ENCODE measurements around the gene MFN2.

MFN2 gene

DNA sequence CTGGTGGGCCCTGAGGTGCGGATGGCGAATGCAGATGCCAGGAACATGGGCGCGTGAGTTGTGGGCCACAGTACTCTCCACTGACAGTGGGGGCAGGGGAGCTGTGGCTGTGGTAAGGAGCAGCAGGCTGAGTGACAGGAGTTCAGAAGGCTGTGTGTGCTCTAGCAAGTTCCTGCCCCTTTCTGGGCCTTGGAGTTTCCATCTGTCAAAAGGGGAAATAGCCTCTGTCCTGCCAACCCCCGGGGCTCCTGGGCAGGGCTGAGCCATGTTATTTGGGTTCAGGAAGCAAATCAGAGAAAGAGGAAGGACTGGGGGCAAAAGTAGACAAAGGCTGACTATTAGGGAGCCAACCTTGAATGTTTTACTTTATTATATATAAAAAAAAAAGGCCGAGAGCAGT is 19.5 kb upstream of the MFN2 start:
- ATAC-seq: no peak
- no peak for DNase-seq

GRCh38 chr1:11961230-11961629 is 19.0 kb upstream of the MFN2 start:
- no peak for ATAC-seq
- DNase-seq: no peak

DNA sequence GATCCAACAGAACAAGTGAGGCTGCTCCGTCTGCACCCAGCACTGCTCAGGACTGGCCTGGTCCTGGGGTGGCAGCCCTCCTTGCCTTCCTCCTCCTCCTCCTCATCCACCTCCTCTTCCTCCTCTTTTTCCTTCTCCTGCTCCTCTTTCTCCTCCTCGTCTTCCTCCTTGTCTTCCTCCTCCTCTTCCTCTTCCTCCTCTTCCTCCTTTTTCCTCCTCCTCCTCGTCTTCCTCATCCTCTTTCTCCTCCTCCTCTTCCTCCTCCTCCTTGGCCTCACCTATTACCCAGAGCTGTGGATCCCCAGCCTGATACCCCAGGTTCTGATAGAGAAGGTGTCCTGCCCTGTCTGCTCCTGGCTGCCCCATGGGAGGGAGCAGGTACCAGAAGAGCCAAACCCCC is 16.6 kb upstream of the MFN2 start:
- no peak for ATAC-seq
- DNase-seq: no peak

GRCh38 chr1:11964656-11965055 is 15.6 kb upstream of the MFN2 start:
- ATAC-seq: no peak
- no peak for DNase-seq

DNA sequence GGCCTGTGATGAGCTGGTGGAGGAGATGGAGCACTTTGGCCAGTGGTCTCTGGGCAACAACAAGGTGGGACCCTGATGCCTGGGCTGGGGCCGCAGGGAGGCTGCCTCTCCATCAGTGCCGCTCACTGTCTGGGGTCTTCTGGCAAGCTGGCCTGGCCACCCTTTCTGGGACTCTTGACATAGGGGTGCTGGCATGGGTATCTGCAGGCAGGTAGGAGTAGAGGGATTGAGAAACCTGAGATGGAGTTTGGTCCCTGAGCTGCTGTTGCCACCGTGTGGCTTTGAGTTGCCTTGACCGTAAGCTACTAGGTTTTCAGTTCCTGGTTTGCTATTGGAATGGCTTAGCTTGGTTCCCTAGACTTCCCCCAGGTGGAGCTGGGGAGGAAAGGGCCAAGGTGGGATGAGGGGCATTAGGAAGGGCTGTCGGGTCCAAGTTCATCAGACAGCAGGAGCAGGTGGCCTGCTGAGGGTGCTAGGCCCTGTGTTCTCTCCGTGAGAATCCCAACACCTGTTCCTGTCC is 13.2 kb upstream of the MFN2 start:
- no peak for DNase-seq
- no peak for ATAC-seq

DNA sequence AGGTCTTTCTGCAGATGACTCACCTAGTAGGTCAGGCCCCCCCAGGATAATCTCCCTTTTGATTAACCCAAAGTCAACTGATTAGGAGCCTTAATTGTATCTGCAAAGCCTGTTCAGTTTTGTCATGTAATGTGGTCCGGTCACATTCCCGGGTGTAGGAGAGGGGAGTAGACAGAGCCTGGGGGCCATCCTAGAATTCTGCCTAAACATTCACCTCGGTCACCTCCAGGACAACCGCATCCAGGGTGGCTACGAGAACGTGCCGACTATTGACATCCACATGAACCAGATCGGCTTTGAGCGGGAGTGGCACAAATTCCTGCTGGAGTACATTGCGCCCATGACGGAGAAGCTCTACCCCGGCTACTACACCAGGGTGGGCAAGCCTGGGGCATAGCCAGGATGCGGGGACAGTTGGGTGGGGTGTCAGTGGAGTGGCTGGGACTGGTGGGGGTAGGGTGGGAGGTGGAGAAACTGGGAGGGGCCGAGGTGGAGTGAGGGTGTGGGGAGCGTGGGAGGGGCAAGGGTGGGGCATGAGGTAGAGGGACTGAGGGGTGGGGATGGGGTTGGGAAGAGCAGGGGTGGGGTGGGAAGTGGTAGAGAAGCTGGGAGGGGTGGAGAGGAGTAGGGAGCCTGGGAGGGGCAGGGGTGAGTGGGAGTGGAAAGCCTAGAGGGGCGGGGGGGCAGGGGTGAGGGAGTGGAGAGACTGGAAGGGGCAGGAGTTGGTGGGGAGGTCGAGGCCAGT is 9.6 kb upstream of the MFN2 start:
- no peak for ATAC-seq
- DNase-seq: no peak

GRCh38 chr1:11977625-11978024 is 2.6 kb upstream of the MFN2 start:
- DNase-seq (no peak), ATAC-seq (no peak)

DNA sequence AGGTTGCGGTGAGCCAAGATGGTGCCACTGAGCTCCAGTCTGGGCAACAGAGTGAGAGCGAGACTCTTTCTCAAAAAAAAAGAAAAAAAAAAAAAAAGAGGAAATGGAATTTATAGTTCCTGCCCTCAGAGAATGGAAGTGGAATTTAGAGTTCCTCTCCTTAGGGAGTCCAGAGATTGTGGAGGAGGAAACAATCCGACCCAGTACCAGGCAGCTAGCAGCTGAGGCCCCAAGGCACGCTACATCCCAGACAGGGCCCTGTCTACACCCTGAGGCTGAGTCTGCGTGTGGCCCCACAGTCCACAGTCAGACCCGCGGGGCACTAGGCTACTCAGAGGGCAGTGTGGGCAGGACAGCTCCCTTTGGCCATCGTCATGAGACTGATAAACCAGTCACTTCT is 1.9 kb upstream of the MFN2 start:
- DNase-seq: no peak
- no peak for ATAC-seq

- ATAC-seq (no peak), DNase-seq (no peak)
Observed at GRCh38 chr1:11979028-11979850, 1.0 kb upstream of the MFN2 start.

DNA sequence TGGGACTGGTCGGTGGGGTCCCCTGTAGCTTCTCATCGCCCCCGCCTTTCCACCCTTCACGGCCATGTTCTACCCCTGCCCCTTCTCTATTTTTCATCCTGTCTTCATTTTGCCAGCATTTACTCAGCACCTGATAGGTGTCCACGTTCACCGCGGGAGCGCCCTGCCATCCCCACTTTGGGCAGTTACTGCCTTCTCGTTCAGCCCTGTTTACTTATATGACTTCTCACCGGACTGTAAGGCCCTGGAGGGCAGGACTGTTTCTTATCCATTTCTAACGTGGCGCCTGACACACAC is 380 bp downstream of the MFN2 start:
- DNase-seq (no peak), ATAC-seq (no peak)

DNA sequence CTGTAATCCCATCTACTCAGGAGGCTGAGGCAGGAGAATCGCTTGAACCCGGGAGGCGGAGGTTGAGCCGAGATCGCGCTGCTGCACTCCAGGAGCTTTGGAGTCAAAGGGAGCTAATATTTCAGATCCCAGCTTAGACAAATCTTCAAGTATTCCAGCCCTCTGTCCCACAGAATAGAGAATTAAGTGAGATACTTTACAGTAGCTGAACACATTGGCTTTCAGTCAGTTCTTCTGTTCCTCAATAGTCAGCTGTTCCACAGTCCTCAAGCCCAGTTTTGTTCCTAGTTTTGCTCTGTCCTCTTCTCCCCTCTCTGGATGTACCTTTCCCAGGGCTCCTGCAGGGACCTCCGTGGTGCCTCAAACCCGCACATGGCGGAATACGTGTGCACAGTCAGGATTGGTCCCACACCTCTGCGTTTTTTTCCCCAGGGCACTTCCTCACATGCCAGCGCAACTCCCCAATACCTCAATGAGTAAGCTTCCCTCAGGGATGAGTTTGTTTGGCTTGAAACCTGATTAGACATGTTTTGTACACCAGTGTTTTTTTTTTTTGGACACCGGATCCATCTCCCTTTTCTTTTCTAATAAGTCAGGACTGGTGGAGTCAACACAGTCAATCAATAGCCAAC is 1.2 kb downstream of the MFN2 start:
- no peak for DNase-seq
- no peak for ATAC-seq

DNA sequence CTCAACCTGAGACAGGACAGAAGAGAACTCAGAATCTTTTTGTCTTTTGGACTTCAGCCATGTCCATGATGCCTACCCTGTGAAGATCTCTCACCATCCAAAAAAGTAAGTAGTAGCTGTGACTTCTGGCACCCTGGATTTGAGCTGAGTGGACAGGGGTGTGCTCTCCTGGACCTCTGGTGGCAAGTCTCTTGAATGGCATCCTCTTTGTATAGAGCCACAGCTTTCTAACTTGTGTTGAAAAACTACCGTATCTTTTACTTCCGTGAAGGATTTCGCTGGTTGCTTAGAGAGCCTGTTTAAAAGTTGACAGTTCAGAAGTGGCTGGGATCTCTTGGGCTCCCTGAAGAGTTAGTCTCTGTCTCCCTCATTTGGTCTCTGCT is 1.8 kb downstream of the MFN2 start:
- no peak for DNase-seq

DNA sequence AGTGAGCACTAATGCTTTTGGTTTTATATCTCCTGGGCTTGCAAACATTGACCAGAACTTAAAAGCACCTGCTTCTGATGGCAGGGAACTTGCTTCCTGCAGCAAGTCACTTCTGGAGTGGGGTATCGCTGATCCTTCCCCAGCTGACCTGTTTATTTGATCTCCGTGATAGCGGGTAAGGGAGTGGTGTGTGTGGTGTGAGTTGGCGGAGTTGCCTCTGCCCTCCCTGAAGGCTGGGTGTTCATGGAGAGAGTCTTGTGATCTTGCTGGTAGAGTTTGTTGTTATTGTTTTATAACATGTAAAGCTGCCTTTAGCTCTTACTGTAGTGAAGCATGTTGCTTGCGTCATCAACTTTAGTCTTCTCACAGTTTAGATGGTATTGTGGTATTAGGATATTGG is 3.9 kb downstream of the MFN2 start:
- ATAC-seq (no peak), DNase-seq (no peak)

More for the DNA sequence above, 1.8 kb downstream of the MFN2 start:
- ATAC-seq: no peak

DNA sequence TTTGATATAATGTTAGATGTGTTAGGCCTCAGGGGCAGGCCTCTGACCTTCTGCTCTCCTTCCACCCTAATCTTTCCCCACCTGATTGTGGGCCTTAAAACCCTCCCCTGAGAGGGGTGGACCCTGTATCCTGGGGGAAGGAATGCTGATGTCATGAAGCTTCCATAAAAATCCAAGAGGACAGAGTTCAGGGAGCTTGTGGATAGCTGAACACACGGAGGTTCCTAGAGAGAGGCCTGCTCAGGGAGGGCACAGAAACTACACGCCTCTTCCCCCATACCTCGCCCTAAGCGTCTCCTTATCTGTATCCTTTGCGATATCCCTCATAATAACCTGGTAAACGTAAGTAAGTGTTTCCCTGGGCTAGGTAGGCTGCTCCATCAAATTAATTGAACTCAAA is 4.3 kb downstream of the MFN2 start:
- ATAC-seq (no peak), DNase-seq (no peak)

DNA sequence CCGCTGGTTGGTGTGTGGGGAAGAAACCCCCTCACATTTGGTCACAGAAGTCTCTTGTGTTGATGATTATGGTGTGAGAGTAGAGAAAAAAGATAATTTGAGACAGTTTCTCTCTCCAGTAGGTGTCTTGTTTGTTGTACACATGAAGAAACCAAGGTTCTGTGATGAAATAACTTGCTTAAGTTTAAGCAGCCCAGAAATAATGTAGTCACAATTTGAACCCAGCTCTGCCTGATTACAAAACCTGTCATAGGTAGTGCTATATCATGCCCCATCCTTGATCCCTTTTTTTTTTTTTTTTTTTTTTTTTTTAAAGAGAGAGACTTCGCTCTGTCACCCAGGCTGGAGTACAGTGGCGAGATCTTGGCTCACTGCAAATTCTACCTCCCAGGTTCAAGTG is 4.9 kb downstream of the MFN2 start:
- ATAC-seq (no peak), DNase-seq (no peak)

DNA sequence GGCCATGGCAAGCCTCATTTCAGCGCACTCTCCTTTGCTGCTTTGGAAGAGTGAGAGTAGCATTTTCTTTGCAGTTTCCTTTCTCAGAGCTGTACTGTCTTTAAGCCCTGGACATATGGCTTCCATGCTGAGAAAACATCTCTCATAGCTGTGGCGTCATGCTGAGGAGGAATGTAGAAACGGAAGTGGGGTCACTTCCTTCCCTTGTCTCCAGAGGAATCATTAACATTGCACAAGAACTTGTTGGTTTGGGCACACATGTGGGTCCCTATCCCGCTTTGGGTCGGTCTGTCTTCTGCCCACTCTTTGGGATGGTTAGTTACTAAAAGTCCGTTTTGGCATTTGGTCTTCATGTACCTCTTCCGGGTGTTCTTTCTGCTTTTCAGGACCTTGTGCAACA is 5.6 kb downstream of the MFN2 start:
- ATAC-seq: no peak
- no peak for DNase-seq

GRCh38 chr1:11989669-11990068 is 9.4 kb downstream of the MFN2 start:
- no peak for DNase-seq
- no peak for ATAC-seq

DNA sequence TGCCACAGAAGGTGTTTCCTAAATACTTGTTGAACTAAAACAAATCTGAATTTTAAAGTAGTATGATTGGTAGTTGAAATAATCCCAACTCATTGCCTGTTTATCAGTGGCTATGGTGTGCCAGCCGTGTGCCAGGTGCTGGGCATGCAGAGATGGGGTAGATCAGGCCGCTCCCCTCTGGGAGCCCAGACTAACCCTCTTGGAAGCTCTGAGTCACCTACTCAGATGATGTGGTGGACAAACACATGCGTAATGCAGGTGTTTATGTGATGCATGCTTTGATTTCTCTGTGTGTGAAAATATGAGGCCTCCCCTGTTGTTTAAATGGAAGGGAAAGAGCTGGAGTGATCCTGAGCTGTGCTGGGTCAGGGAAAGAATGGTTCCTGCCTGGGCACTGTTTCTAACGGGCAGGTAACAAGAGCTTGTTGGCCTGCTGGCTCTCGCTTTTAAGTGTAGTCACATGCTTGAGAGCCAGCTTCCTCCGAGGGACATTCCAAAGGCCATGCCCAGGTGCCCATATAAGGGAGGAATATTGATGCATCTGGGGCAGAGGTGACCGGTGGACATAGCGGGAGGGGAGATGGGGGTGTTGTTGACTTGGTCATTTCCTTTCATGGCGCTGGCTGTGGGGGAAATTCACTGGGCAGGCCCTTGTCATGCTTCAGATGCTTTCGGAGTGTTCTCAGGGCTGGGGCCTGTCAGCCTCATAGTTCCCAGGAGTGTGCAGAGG is 10.2 kb downstream of the MFN2 start:
- ATAC-seq (no peak), DNase-seq (no peak)

GRCh38 chr1:11991969-11992676 is 11.9 kb downstream of the MFN2 start:
- ATAC-seq: no peak
- no peak for DNase-seq

DNA sequence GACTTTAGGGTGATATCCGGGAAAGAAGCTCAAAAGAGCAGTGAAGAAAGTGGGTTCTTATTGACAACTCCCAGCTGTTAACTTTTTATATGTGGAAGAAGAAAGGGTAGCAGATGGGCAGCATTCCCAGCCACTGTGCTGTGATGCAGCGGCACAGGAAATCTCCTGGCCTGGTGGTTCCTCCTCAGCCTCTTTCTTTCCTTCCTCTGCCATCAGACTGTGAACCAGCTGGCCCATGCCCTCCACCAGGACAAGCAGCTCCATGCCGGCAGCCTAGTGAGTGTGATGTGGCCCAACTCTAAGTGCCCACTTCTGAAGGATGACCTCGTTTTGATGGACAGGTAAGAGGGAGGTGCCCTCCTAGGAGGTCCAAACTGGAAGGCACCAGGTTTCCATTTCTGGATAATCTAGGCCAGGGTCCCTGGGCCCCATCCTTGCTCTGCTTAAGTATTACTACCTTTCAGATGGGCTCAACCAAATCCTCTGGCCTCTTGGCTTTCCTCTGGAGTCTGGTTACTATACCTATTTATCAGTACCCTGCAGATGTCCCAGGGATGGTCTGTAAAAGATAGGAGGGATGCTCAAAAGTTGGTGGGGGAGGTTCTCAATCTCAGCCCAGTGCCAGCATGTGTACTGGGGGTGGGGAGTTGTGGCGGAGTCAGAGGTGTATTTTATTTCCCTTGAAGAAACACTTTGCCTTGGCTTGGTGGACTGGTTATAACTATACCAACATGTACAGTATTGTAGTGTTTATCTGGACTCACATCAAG is 17.0 kb downstream of the MFN2 start:
- ATAC-seq (no peak), DNase-seq (no peak)

DNA sequence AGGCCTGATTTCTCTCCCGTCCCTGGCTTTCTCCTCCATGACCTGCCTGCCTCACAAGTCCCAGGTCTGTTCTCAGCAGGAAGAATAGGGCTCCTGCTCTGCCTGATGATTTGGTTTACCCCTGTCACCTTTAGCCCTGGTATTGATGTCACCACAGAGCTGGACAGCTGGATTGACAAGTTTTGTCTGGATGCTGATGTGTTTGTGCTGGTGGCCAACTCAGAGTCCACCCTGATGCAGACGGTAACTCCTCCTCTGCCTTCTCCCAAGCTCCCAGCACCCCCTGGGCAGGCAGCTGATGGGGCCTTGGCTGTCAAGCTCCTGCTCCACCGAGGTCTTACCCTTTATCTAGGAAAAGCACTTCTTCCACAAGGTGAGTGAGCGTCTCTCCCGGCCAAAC is 18.4 kb downstream of the MFN2 start:
- ATAC-seq: no peak
- DNase-seq: no peak
